GM12891 (cell line): Measurements from ENCODE around the gene SRGAP2.
"Not testable (repeated sequence)": the region's sequence is repeated elsewhere in the genome, so short reads cannot be mapped to it uniquely, and the experiment has no call there.

ENCODE experiments used
- DNase-seq: peaks from one replicate; pipeline ENCODE4 v3.0.0; 2011; ENCODE audit warnings: low spot score; ENCODE audit not compliant: insufficient read length
- FAIRE-seq: peaks from 2 replicates; lab custom pipeline; 2011; peaks lifted over from hg19 to GRCh38; lab: Jason Lieb, UNC
- SPI1 ChIP-seq: IDR thresholded peaks from 2 replicates; pipeline ENCODE4 v1.6.1; 2011; ENCODE audit warnings: low read depth, low read length, control low read depth

The SRGAP2 gene

DNA sequence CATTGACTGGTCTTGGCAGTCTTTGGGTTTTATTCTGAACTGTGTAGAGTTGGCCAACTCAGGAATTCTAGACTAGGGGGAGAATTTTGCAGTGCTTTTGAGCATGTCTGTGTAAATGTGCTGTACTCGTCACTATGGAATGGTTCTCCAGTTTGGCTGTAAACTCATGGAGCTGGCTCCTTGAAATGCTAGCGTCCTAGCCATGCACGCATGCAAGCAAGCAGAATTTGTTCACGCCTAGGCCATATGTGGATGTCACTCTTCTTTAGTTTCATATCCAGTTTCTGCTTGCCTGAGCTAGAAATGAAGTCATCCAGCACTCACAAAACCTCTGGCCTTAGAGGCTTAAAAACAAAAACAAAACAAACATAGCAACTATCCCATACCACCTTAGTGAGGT, 36.9 kb downstream of the SRGAP2 start:
- FAIRE-seq, DNase-seq: not testable (repeated sequence)
- TF ChIP-seq SPI1, result 0 out of 2 replicates have a peak, but pooled peaks have one; percentile 8

DNA sequence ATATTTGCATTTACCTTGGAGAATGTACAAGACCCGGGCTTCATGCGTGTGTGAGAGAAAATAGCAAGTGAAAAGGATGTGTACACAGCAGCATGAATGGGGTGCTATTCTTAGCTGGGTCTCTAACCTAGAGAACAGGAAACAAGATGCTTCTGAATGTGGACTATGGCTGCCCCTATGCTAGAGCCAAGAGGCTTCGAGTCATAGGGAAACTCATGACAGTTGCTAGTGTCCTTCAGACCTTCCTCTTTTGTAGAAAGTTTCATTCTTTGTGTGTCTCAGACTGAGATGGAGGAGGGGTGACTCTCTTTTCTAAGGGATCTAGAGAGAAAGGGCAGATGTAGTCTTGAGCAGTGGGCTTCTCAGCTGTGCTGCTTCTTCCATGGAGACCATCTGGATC, 40.0 kb downstream of the SRGAP2 start:
- DNase-seq, FAIRE-seq: not testable (repeated sequence)
- peak; percentile 55; the same call in 1 of the 2 replicates for TF ChIP-seq SPI1

DNA sequence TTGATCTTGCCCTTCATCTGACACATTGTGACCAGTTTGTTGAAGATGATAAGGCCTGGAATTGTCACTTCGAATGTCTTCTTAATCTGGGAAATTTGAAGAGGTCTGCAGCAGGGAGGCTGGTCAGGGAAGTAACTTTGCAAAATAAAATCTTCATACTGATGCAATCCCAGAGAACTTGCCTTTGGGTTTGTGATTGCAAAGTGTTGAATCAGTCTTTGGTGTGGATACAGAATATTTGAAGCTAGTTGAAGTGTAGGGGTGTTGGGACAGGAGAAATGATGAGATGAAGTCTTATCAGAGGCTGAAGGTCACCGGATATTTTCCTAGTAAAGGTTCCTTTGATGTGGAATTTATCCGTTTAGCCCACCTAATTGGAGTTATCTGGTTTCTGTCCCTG, 42.1 kb downstream of the SRGAP2 start:
- DNase-seq, FAIRE-seq: not testable (repeated sequence)

DNA sequence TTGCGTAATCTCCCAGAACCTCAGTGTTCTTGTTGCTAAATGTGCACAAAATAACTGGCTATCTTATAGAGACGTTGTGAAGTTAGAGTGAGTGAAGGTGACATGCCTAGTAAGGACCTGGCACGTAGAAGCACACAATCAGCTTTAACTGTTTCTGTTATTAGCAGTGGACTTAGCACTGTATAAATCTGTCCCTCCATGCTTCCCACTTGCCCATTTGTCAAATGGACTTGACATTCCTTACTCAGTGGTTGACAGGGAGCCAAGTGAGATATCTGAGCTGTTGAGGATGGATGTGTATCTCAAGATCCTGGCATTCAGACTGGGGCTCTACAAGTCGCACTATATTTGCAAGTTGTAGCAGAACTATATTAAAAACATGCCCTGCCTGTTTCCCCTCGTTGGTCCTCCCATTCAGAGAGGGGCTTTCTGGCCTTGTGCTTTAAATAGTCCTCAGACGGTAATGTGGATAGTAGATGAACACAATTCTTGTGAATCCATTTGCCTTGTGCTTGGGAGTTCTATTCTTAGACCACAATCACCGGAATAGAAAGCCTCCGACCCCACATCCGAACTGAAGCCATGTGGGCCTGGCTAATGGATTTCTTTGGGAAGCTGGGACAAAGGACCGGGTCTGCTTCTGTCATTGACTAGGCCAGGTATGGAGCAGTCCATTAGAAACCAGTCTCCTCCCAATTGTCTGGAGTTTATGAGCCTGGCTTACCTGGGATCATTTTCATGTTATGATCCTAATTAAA, 43.0 kb downstream of the SRGAP2 start:
- not testable (repeated sequence) for FAIRE-seq, DNase-seq

DNA sequence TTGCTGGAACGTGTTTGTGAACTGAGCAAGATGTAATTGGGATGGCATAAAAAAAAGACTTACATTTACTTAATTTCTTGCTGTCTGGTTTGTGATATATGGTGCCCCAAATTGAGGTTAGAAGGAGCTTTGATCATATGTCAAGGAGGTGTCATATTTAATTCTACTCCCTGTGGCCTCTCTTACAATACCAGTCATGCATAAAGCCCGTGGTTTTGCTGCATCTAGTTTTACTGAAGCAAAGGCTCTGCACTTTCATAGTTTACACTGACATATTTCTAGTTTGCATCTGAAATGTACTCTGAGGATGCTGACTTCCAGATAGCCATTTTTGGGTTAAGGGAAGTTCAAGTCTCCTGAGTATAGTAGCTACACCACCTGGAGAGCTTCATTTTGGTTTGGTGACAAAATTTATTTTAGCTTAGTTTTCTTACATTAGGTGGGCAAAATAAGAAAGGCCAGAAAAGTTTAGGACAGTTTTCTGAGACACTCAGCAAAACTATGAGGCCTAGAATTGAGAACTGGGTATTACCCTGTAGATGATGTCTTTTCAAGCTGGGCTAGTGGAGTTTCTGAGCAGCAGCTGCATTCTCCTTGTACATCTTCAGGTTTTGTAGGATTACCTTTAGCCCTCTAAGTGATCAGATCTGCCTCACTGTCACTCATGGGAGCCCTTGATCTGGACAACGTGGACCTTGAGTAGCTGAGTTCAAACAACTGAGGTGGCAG, 47.8 kb downstream of the SRGAP2 start:
- DNase-seq, FAIRE-seq: not testable (repeated sequence)

DNA sequence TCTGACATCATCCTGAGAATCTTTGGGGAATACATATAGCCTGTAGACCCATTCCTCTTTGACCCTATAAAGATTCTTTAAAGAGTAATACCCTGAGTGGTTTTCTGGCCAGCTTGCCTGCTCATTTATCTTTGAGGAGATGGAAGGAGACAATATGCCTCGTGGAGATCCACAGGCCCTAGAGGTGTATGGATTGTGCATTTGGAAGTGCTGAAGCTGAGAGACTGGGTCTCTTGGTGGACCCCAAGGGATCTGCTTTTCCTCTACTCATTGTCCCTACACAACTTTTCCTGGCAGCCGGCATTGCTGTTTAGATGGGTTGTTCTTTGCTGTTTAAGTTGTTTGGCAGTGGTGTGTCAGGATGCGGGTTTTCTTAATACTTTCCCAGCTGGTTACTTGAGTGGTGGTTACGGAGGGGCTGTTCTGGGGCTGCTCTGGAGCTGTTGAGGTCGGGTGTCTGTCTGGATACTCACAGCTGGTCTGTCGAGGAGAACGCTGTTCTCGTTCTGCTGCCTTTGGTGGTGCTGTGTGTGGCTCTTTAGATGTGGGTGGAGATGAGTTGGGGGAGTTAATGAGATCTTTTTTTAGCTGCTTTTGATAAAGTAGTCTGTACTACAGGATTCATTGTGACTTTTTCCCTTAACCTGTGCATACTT, 49.5 kb downstream of the SRGAP2 start:
- FAIRE-seq, DNase-seq: not testable (repeated sequence)
